Panc1 (cell line): ENCODE measurements around the gene RAB7A. TPM values are rescaled to one million over a fixed set of nuclear protein-coding genes. Genes with fewer than 3 reads are reported as not detected.

Experiments used
- ATAC-seq: fragments of 200-7000 bp; cut with Tn5 transposase; 2 replicates; pipeline ENCODE4 v1.9.1; 2020; ENCODE audit warnings: mild to moderate bottlenecking, moderate library complexity
- BruUV-seq: library from RNA; stranded (reverse); fragments of 400-500 nt; replicated peaks from 2 replicates; lab custom pipeline; 2021; lab: Mats Ljungman, UMichigan
- CTCF ChIA-PET: fragments of 300-600 bp; sonication (Branson Sonifier 250); formaldehyde crosslinking; loops from one replicate; lab custom pipeline; 2022; ENCODE audit warnings: antibody characterized with exemption; lab: Charles Lee
- POLR2A ChIA-PET: fragments of 300-600 bp; sonication (Branson Sonifier 250); formaldehyde crosslinking; loops from one replicate; lab custom pipeline; 2022; ENCODE audit warnings: antibody characterized with exemption; lab: Charles Lee
- DNase-seq: peaks from one replicate; pipeline ENCODE4 v3.0.0-alpha.2; 2010; ENCODE audit warnings: low read depth, low spot score
- H3K27ac ChIP-seq: 2 replicates; pipeline ENCODE4 v1.5.1; 2011; ENCODE audit warnings: mild to moderate bottlenecking, low read length, inconsistent platforms
- H3K27me3 ChIP-seq: fragments of 200-500 bp; sonication (Bioruptor generic); 2 replicates; pipeline ENCODE4 v1.6.0; 2014; ENCODE audit warnings: low read length, inconsistent platforms; ENCODE audit not compliant: control insufficient read depth, insufficient read depth
- H3K36me3 ChIP-seq: fragments of 200-500 bp; sonication (Bioruptor generic); 2 replicates; pipeline ENCODE4 v1.5.1; 2014; ENCODE audit warnings: inconsistent platforms, mild to moderate bottlenecking, low read length, moderate library complexity; ENCODE audit not compliant: control insufficient read depth, insufficient read depth
- H3K4me1 ChIP-seq: 2 replicates; pipeline ENCODE4 v1.5.1; 2011; ENCODE audit warnings: inconsistent platforms, mild to moderate bottlenecking, low read length, moderate library complexity; ENCODE audit not compliant: control insufficient read depth, insufficient read depth
- H3K4me3 ChIP-seq, 2 experiments: 2 replicates each; pipeline ENCODE4 v1.5.1; 2011 to 2012; ENCODE audit warnings: low read depth in 2 of 2, low read length in 2 of 2, mild to moderate bottlenecking in 2 of 2, inconsistent platforms in 1 of 2, moderate library complexity in 1 of 2
- H3K9me3 ChIP-seq: fragments of 200-500 bp; sonication (Bioruptor generic); 2 replicates; pipeline ENCODE4 v1.5.1; 2014; ENCODE audit warnings: low read depth, mild to moderate bottlenecking, inconsistent platforms, low read length, moderate library complexity; ENCODE audit not compliant: control insufficient read depth, insufficient read depth
- CTCF ChIP-seq: fragments of 450-650 bp; IDR thresholded peaks from 2 replicates; pipeline ENCODE4 v1.5.1; 2017; ENCODE audit warnings: mild to moderate bottlenecking
- POLR2AphosphoS5 ChIP-seq: IDR thresholded peaks from 2 replicates; pipeline ENCODE4 v1.6.1; 2012; ENCODE audit warnings: mild to moderate bottlenecking, low read depth, low read length, moderate library complexity
- SIN3A ChIP-seq: IDR thresholded peaks from 2 replicates; pipeline ENCODE4 v1.6.1; 2012; ENCODE audit warnings: low read depth, mild to moderate bottlenecking, low read length, moderate library complexity, borderline replicate concordance; ENCODE audit not compliant: insufficient read depth
- TCF7L2 ChIP-seq: IDR thresholded peaks from 2 replicates; pipeline ENCODE4 v1.6.1; 2011; ENCODE audit warnings: mild to moderate bottlenecking, low read depth, low read length, inconsistent platforms
- in situ Hi-C: cut with HindIII; loops from 2 replicates; pipeline ENCODE4 v1.10.0; 2016; ENCODE audit warnings: low sequenced_read_pairs, low pct_unique_long_range_greater_than_20kb
- intact Hi-C: fragments of 100-400 bp; cut with micrococcal nuclease; formaldehyde crosslinking; loops from one replicate; pipeline ENCODE4 v1.10.0; 2022; ENCODE audit not compliant: unreplicated experiment
- total RNA-seq: library from RNA; stranded (reverse); gene quantifications from one replicate; pipeline ENCODE4 v1.2.1, GENCODE V29; 2021; ENCODE audit not compliant: unreplicated experiment
- TF ChIP-seq, protein P1 (sequence below), 2 experiments: IDR thresholded peaks; 2 replicates each; pipeline ENCODE4 v1.6.1; 2011 to 2012; ENCODE audit warnings: low read depth in 2 of 2, control low read depth in 1 of 2, low read length in 1 of 2, mild to moderate bottlenecking in 1 of 2, moderate library complexity in 1 of 2; ENCODE audit not compliant: insufficient read depth in 1 of 2

The RAB7A gene
- total RNA-seq, 1 experiment from 2014 or later = 386 TPM

- no peak for DNase-seq
- in situ Hi-C loops (loop anchor here (5.0 kb wide), 1 partner anchor 62 kb away; no protein-coding TSS in a partner anchor), intact Hi-C loops (no loop called here)
- Histone ChIP-seq H3K27me3 (no peaks in the 10 kb centered on the region), H3K9me3 (no peaks in the 10 kb centered on the region), H3K36me3 (no peaks in the 10 kb centered on the region), H3K4me3 (no peak overlapping the region), H3K27ac (no peak overlapping the region), H3K4me1 (peaks cover 29% of the 10 kb centered on the region)
- POLR2A ChIA-PET = no interaction called here
- no peak for ATAC-seq
- CTCF ChIA-PET = no interaction called here
- TF ChIP-seq SIN3A (no peak), POLR2AphosphoS5 (no peak), TCF7L2 (no peak), CTCF (no peak)
- TF ChIP-seq, protein P1, sequence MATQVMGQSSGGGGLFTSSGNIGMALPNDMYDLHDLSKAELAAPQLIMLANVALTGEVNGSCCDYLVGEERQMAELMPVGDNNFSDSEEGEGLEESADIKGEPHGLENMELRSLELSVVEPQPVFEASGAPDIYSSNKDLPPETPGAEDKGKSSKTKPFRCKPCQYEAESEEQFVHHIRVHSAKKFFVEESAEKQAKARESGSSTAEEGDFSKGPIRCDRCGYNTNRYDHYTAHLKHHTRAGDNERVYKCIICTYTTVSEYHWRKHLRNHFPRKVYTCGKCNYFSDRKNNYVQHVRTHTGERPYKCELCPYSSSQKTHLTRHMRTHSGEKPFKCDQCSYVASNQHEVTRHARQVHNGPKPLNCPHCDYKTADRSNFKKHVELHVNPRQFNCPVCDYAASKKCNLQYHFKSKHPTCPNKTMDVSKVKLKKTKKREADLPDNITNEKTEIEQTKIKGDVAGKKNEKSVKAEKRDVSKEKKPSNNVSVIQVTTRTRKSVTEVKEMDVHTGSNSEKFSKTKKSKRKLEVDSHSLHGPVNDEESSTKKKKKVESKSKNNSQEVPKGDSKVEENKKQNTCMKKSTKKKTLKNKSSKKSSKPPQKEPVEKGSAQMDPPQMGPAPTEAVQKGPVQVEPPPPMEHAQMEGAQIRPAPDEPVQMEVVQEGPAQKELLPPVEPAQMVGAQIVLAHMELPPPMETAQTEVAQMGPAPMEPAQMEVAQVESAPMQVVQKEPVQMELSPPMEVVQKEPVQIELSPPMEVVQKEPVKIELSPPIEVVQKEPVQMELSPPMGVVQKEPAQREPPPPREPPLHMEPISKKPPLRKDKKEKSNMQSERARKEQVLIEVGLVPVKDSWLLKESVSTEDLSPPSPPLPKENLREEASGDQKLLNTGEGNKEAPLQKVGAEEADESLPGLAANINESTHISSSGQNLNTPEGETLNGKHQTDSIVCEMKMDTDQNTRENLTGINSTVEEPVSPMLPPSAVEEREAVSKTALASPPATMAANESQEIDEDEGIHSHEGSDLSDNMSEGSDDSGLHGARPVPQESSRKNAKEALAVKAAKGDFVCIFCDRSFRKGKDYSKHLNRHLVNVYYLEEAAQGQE (IDR thresholded peaks at IDR 0.05; ENCODE audit: insufficient read depth in 1 of 2, low read depth in 2 of 2, low read length in 1 of 2) = no peak
- BruUV-seq = no TSS peak
These were observed 9.3 kb downstream of the RAB7A start for GRCh38 chr3:128735287-128735686.

DNA sequence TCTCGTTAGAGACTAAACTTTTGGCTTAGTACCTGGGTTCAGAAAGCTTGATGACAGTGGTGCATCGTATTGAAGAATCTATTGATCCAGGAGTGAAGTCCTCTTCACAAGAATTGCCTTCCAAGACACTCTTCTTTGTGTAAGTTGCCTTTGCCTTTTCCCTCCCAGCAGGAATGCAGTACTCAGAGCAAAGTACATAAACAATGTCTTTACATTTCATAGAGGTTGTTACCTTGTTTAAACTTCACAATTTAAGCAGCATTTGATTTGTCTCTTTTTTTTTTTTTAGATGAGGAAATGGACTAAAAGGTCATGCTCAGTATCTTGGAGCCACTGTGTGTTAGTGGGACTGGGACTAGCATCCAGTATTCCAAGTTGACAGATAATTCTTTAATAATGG, 9.9 kb downstream of the RAB7A start:
- CTCF ChIA-PET = no interaction called here

More for the DNA sequence above, 9.9 kb downstream of the RAB7A start:
- Histone ChIP-seq H3K27ac (no peak overlapping the region), H3K9me3 (no peaks in the 10 kb centered on the region), H3K4me3 (no peak overlapping the region), H3K27me3 (no peaks in the 10 kb centered on the region), H3K4me1 (peaks cover 23% of the 10 kb centered on the region), H3K36me3 (no peaks in the 10 kb centered on the region)
- POLR2A ChIA-PET = no interaction called here
- BruUV-seq = no TSS peak
- ATAC-seq = no peak
- TF ChIP-seq, protein P1 (IDR thresholded peaks at IDR 0.05; ENCODE audit: insufficient read depth in 1 of 2, low read depth in 2 of 2, low read length in 1 of 2) = no peak
- TF ChIP-seq CTCF (no peak), SIN3A (no peak), TCF7L2 (no peak), POLR2AphosphoS5 (no peak)
- intact Hi-C loops (no loop called here), in situ Hi-C loops (loop anchor here (5.0 kb wide), 1 partner anchor 61 kb away; no protein-coding TSS in a partner anchor)
- DNase-seq = no peak
